GM23338 (cell line): ENCODE data around the gene RMDN3. TPM values are rescaled to one million over a fixed set of nuclear protein-coding genes. Genes with fewer than 3 reads are reported as not detected.
A peak's percentile ranks its signal among the peaks of the same experiment; 100 is the strongest.

Source experiments
- ATAC-seq: fragments of 200-7000 bp; cut with Tn5 transposase; 3 replicates; pipeline ENCODE4 v1.9.1; 2020
- DNase-seq: peaks from one replicate; pipeline ENCODE4 v3.0.0-alpha.2; 2015; ENCODE audit warnings: low spot score
- H2AFZ ChIP-seq: fragments of 200-600 bp; sonication (generic); 2 replicates; pipeline ENCODE4 v1.8.0; 2016; ENCODE audit warnings: antibody characterized with exemption, mild to moderate bottlenecking, moderate library complexity
- H3F3A ChIP-seq: fragments of 200-600 bp; sonication (generic); replicated peaks from 2 replicates; pipeline ENCODE4 v1.8.0; 2017; ENCODE audit warnings: antibody characterized with exemption, mixed run types, low read depth
- H3K27ac ChIP-seq: fragments of 200-600 bp; sonication (generic); 2 replicates; pipeline ENCODE4 v1.6.1; 2016; ENCODE audit warnings: low read depth
- H3K27me3 ChIP-seq: fragments of 200-600 bp; sonication (generic); 2 replicates; pipeline ENCODE4 v1.8.0; 2016; ENCODE audit warnings: mild to moderate bottlenecking, mixed run types, moderate library complexity; ENCODE audit not compliant: insufficient read depth
- H3K36me3 ChIP-seq: fragments of 200-600 bp; sonication (generic); 2 replicates; pipeline ENCODE4 v1.8.0; 2016; ENCODE audit warnings: mild to moderate bottlenecking; ENCODE audit not compliant: insufficient read depth
- H3K4me1 ChIP-seq: fragments of 200-600 bp; sonication (generic); 2 replicates; pipeline ENCODE4 v1.8.0; 2016; ENCODE audit warnings: mild to moderate bottlenecking, moderate library complexity; ENCODE audit not compliant: insufficient read depth
- H3K4me2 ChIP-seq: fragments of 200-600 bp; sonication (generic); 2 replicates; pipeline ENCODE4 v1.7.1; 2017; ENCODE audit warnings: mixed run types
- H3K4me3 ChIP-seq: fragments of 200-600 bp; sonication (generic); 2 replicates; pipeline ENCODE4 v1.6.1; 2016; ENCODE audit warnings: mixed run types
- H3K79me2 ChIP-seq: fragments of 200-600 bp; sonication (generic); replicated peaks from 2 replicates; pipeline ENCODE4 v1.8.0; 2017; ENCODE audit warnings: mild to moderate bottlenecking; ENCODE audit not compliant: insufficient read depth
- H3K9me2 ChIP-seq: fragments of 200-600 bp; sonication (generic); 2 replicates; pipeline ENCODE4 v1.8.0; 2017; ENCODE audit not compliant: insufficient read depth
- H4K20me1 ChIP-seq: fragments of 200-600 bp; sonication (generic); replicated peaks from 2 replicates; pipeline ENCODE4 v1.8.0; 2017; ENCODE audit warnings: mild to moderate bottlenecking; ENCODE audit not compliant: insufficient read depth
- H3K27ac Mint-ChIP-seq: 2 replicates; pipeline ENCODE4 v1.8.0; 2020; ENCODE audit warnings: inconsistent platforms, mild to moderate bottlenecking, moderate library complexity, mixed read lengths
- H3K27me3 Mint-ChIP-seq: 3 replicates; pipeline ENCODE4 v1.8.0; 2022; ENCODE audit warnings: low read depth, mild to moderate bottlenecking, moderate library complexity, mixed read lengths, inconsistent platforms; ENCODE audit not compliant: insufficient read depth, poor library complexity
- H3K36me3 Mint-ChIP-seq: 3 replicates; pipeline ENCODE4 v1.8.0; 2021; ENCODE audit warnings: low read depth, mild to moderate bottlenecking, inconsistent platforms, moderate library complexity, mixed read lengths
- H3K4me1 Mint-ChIP-seq: 3 replicates; pipeline ENCODE4 v1.8.0; 2020; ENCODE audit warnings: mild to moderate bottlenecking, inconsistent platforms, mixed read lengths
- H3K4me3 Mint-ChIP-seq: 3 replicates; pipeline ENCODE4 v1.8.0; 2021; ENCODE audit warnings: moderate library complexity, mild to moderate bottlenecking, inconsistent platforms, mixed read lengths
- H3K9me3 Mint-ChIP-seq: 3 replicates; pipeline ENCODE4 v1.8.0; 2020; ENCODE audit warnings: moderate library complexity, mild to moderate bottlenecking, inconsistent platforms, mixed read lengths
- CREB1 ChIP-seq: fragments of 250-450 bp; sonication (Bioruptor Pico); IDR thresholded peaks from 2 replicates; pipeline ENCODE4 v1.5.0; 2020; ENCODE audit warnings: low read depth, mild to moderate bottlenecking, moderate library complexity
- CTCF ChIP-seq, 2 experiments: fragments of 200-600 bp in 1 of 2; sonication (generic) in 1 of 2; conservative IDR thresholded peaks; 2 replicates each; pipeline versions ENCODE4 v1.5.1 to v1.6.1; 2016 to 2017; ENCODE audit warnings: antibody characterized with exemption in 2 of 2, low read depth in 2 of 2, mild to moderate bottlenecking in 2 of 2, moderate library complexity in 1 of 2
- EZH2 ChIP-seq: fragments of 200-600 bp; sonication (generic); IDR thresholded peaks from one replicate; pipeline ENCODE4 v1.8.0; 2017; ENCODE audit warnings: antibody characterized with exemption, mild to moderate bottlenecking, low read depth; ENCODE audit not compliant: unreplicated experiment
- EZH2phosphoT487 ChIP-seq: fragments of 200-600 bp; sonication (generic); IDR thresholded peaks from one replicate; pipeline ENCODE4 v1.8.1; 2018; ENCODE audit warnings: antibody characterized with exemption; ENCODE audit not compliant: unreplicated experiment
- JUNB ChIP-seq: IDR thresholded peaks from one replicate; pipeline ENCODE4 v1.6.1; 2016; ENCODE audit warnings: antibody characterized with exemption; ENCODE audit not compliant: unreplicated experiment
- POLR2AphosphoS5 ChIP-seq: IDR thresholded peaks from 2 replicates; pipeline ENCODE4 v1.6.1; 2016; ENCODE audit warnings: antibody characterized with exemption, low read depth
- REST ChIP-seq: IDR thresholded peaks from one replicate; pipeline ENCODE4 v1.6.1; 2018; ENCODE audit warnings: antibody characterized with exemption; ENCODE audit not compliant: unreplicated experiment
- STAT1 ChIP-seq: IDR thresholded peaks from one replicate; pipeline ENCODE4 v1.6.1; 2016; ENCODE audit warnings: antibody characterized with exemption; ENCODE audit not compliant: unreplicated experiment
- ZNF114 ChIP-seq: fragments of 250-450 bp; sonication (Bioruptor Pico); IDR thresholded peaks from 2 replicates; pipeline ENCODE4 v1.5.0; 2020; ENCODE audit warnings: mild to moderate bottlenecking, moderate library complexity
- ZNF331 ChIP-seq: fragments of 250-450 bp; sonication (Bioruptor Pico); IDR thresholded peaks from 2 replicates; pipeline ENCODE4 v1.5.0; 2020; ENCODE audit warnings: low read depth, mild to moderate bottlenecking, moderate library complexity
- long read RNA-seq: library from polyadenylated mRNA; unstranded; transcript quantifications from one replicate; pipeline ENCODE4 v2.0.0, GENCODE V29; 2020; ENCODE audit not compliant: unreplicated experiment
- polyA plus RNA-seq: library from polyadenylated mRNA; unstranded; fragments of >200 nt; fragmentation: Nextera tagmentation; extraction: Ambion mirVana; gene quantifications from 2 replicates; pipeline ENCODE4 v1.2.1, GENCODE V29; 2016
- total RNA-seq: library from RNA; depleted of rRNA; stranded (reverse); fragments of >200 nt; shearing (Covaris generic); gene quantifications from 2 replicates; pipeline ENCODE4 v1.2.3, GENCODE V29; 2014; rRNA removed
- TF ChIP-seq, protein P1 (sequence below): IDR thresholded peaks from 2 replicates; pipeline ENCODE4 v1.6.1; 2016; ENCODE audit warnings: antibody characterized with exemption
- TF ChIP-seq, protein P2 (sequence below): fragments of 250-450 bp; sonication (Bioruptor Pico); IDR thresholded peaks from 2 replicates; pipeline ENCODE4 v1.5.0; 2020; ENCODE audit warnings: mild to moderate bottlenecking, moderate library complexity

RMDN3 gene
- 16.4 and 17.0 TPM in 2 replicates for total RNA-seq
- 13.0 and 15.6 TPM in 2 replicates for polyA plus RNA-seq
- long read RNA-seq, transcript RMDN3-202 (13 exons, 2,251 nt): major isoform, 11 of 21 reads
- long read RNA-seq, partial matches to known transcripts: 4 of 21 reads
- long read RNA-seq, other reads (novel, unspliced or antisense): 5 of 21 reads

GRCh38 chr15:40754883-40755811 lies at the start of gene RMDN3:
TSS of gene RMDN3 (minus strand) at chr15:40755254. CDS start at chr15:40754783, 471 bp downstream.
- H3K27me3 ChIP-seq: no peaks in the 10 kb centered on the region
- H3K4me2 ChIP-seq: peak within 1 kb of the TSS; percentile 93
- H2AFZ ChIP-seq: peak within 1 kb of the TSS; percentile 97
- Mint-ChIP-seq H3K36me3 (peaks cover 7% of the 10 kb centered on the region), H3K27me3 (peaks cover 4% of the 10 kb centered on the region), H3K4me3 (peak within 1 kb of the TSS; percentile 89), H3K9me3 (no peaks in the 10 kb centered on the region), H3K4me1 (peaks cover 16% of the 10 kb centered on the region), H3K27ac (peak within 1 kb of the TSS; percentile 99)
- ATAC-seq (peak; percentile 92), DNase-seq (peak; percentile 95)
- H3K79me2 ChIP-seq: peaks cover 24% of the 10 kb centered on the region
- H4K20me1 ChIP-seq: no peaks in the 10 kb centered on the region
- peak within 1 kb of the TSS; percentile 98 for H3K4me3 ChIP-seq
- 0 out of 2 replicates have a peak, but pooled peaks cover 3% of the 10 kb centered on the region for H3F3A ChIP-seq
- H3K27ac ChIP-seq: peak within 1 kb of the TSS; percentile 99
- H3K4me1 ChIP-seq: no peaks in the 10 kb centered on the region; the same call in 1 of the 2 replicates
- H3K9me2 ChIP-seq: no peaks in the 10 kb centered on the region
- no peaks in the 10 kb centered on the region; the same call in 1 of the 2 replicates for H3K36me3 ChIP-seq
- no peak for TF ChIP-seq JUNB
- no peak for TF ChIP-seq CTCF (conservative IDR thresholded peaks at IDR 0.05; ENCODE audit: low read depth in 2 of 2)
- peak; percentile 99 for TF ChIP-seq CREB1 (CRISPR knock-in tag)
- no peak for TF ChIP-seq ZNF331
- TF ChIP-seq, protein P1, sequence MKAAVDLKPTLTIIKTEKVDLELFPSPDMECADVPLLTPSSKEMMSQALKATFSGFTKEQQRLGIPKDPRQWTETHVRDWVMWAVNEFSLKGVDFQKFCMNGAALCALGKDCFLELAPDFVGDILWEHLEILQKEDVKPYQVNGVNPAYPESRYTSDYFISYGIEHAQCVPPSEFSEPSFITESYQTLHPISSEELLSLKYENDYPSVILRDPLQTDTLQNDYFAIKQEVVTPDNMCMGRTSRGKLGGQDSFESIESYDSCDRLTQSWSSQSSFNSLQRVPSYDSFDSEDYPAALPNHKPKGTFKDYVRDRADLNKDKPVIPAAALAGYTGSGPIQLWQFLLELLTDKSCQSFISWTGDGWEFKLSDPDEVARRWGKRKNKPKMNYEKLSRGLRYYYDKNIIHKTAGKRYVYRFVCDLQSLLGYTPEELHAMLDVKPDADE: peak; percentile 35; the same call in 1 of the 2 replicates
- peak; percentile 94 for TF ChIP-seq POLR2AphosphoS5
- TF ChIP-seq REST: no peak
- TF ChIP-seq ZNF114: no peak
- TF ChIP-seq STAT1: no peak
- TF ChIP-seq, protein P2, sequence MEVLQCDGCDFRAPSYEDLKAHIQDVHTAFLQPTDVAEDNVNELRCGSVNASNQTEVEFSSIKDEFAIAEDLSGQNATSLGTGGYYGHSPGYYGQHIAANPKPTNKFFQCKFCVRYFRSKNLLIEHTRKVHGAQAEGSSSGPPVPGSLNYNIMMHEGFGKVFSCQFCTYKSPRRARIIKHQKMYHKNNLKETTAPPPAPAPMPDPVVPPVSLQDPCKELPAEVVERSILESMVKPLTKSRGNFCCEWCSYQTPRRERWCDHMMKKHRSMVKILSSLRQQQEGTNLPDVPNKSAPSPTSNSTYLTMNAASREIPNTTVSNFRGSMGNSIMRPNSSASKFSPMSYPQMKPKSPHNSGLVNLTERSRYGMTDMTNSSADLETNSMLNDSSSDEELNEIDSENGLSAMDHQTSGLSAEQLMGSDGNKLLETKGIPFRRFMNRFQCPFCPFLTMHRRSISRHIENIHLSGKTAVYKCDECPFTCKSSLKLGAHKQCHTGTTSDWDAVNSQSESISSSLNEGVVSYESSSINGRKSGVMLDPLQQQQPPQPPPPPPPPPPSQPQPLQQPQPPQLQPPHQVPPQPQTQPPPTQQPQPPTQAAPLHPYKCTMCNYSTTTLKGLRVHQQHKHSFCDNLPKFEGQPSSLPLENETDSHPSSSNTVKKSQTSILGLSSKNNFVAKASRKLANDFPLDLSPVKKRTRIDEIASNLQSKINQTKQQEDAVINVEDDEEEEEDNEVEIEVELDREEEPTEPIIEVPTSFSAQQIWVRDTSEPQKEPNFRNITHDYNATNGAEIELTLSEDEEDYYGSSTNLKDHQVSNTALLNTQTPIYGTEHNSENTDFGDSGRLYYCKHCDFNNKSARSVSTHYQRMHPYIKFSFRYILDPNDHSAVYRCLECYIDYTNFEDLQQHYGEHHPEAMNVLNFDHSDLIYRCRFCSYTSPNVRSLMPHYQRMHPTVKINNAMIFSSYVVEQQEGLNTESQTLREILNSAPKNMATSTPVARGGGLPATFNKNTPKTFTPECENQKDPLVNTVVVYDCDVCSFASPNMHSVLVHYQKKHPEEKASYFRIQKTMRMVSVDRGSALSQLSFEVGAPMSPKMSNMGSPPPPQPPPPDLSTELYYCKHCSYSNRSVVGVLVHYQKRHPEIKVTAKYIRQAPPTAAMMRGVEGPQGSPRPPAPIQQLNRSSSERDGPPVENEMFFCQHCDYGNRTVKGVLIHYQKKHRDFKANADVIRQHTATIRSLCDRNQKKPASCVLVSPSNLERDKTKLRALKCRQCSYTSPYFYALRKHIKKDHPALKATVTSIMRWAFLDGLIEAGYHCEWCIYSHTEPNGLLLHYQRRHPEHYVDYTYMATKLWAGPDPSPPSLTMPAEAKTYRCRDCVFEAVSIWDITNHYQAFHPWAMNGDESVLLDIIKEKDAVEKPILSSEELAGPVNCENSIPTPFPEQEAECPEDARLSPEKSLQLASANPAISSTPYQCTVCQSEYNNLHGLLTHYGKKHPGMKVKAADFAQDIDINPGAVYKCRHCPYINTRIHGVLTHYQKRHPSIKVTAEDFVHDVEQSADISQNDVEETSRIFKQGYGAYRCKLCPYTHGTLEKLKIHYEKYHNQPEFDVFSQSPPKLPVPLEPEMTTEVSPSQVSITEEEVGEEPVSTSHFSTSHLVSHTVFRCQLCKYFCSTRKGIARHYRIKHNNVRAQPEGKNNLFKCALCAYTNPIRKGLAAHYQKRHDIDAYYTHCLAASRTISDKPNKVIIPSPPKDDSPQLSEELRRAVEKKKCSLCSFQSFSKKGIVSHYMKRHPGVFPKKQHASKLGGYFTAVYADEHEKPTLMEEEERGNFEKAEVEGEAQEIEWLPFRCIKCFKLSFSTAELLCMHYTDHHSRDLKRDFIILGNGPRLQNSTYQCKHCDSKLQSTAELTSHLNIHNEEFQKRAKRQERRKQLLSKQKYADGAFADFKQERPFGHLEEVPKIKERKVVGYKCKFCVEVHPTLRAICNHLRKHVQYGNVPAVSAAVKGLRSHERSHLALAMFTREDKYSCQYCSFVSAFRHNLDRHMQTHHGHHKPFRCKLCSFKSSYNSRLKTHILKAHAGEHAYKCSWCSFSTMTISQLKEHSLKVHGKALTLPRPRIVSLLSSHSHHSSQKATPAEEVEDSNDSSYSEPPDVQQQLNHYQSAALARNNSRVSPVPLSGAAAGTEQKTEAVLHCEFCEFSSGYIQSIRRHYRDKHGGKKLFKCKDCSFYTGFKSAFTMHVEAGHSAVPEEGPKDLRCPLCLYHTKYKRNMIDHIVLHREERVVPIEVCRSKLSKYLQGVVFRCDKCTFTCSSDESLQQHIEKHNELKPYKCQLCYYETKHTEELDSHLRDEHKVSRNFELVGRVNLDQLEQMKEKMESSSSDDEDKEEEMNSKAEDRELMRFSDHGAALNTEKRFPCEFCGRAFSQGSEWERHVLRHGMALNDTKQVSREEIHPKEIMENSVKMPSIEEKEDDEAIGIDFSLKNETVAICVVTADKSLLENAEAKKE (CRISPR knock-in tag): no peak
- no peak for TF ChIP-seq EZH2
- TF ChIP-seq EZH2phosphoT487: no peak
